HEK293 (cell line): ENCODE results near the gene VRK3.

Source experiments
- CTCF ChIA-PET: fragments of 350-600 bp; formaldehyde crosslinking; extraction: SDS; loops from one replicate; lab custom pipeline; 2021; ENCODE audit warnings: antibody characterized with exemption; lab: Yijun Ruan, JAX
- POLR2A ChIA-PET: fragments of 300-600 bp; formaldehyde crosslinking; extraction: SDS; loops from one replicate; lab custom pipeline; 2020; ENCODE audit warnings: antibody characterized with exemption, inconsistent platforms; lab: Yijun Ruan, JAX
- H3K27ac ChIP-seq: fragments of 200-500 bp; sonication (Bioruptor generic); 2 replicates; pipeline ENCODE4 v1.5.1; 2014; ENCODE audit warnings: low read depth, low read length, control low read depth, inconsistent platforms; ENCODE audit errors: extremely low read depth
- H3K36me3 ChIP-seq, 2 experiments: fragments of 200-500 bp in 1 of 2; sonication (Bioruptor generic) in 1 of 2; 1 replicate in 1 of 2; 2 replicates in 1 of 2; pipeline ENCODE4 v1.5.1; 2014 to 2017; ENCODE audit warnings: inconsistent platforms in 2 of 2, low read length in 2 of 2; ENCODE audit not compliant: control insufficient read depth in 2 of 2, insufficient read depth in 1 of 2
- H3K4me1 ChIP-seq: fragments of 200-500 bp; sonication (Bioruptor generic); 2 replicates; pipeline ENCODE4 v1.5.1; 2014; ENCODE audit warnings: mild to moderate bottlenecking, low read length, inconsistent platforms; ENCODE audit not compliant: control insufficient read depth, insufficient read depth
- H3K4me3 ChIP-seq: 2 replicates; pipeline ENCODE4 v1.5.1; 2011; ENCODE audit warnings: low read depth, mild to moderate bottlenecking, control low read depth, low read length, moderate library complexity
- H3K9me3 ChIP-seq: fragments of 200-500 bp; sonication (Bioruptor generic); 2 replicates; pipeline ENCODE4 v1.5.1; 2014; ENCODE audit warnings: low read depth, low read length, inconsistent platforms; ENCODE audit not compliant: control insufficient read depth, insufficient read depth
- BCL11A ChIP-seq: fragments of 450-650 bp; formaldehyde crosslinking; IDR thresholded peaks from 2 replicates; pipeline ENCODE4 v1.5.1; 2016; ENCODE audit warnings: low read depth, missing biosample characterization, missing genetic modification characterization
- PRDM1 ChIP-seq: fragments of 450-650 bp; formaldehyde crosslinking; IDR thresholded peaks from 2 replicates; pipeline ENCODE4; 2016; ENCODE audit warnings: missing biosample characterization, missing genetic modification characterization
- PRDM2 ChIP-seq: fragments of 450-650 bp; formaldehyde crosslinking; IDR thresholded peaks from 2 replicates; pipeline ENCODE4 v1.5.1; 2016; ENCODE audit warnings: missing biosample characterization, missing genetic modification characterization, borderline replicate concordance
- SETDB1 ChIP-seq: IDR thresholded peaks from one replicate; pipeline ENCODE4 v1.6.1; 2017; ENCODE audit warnings: mild to moderate bottlenecking, low read length, moderate library complexity, mixed read lengths; ENCODE audit not compliant: insufficient read length
- SP3 ChIP-seq: fragments of 450-650 bp; formaldehyde crosslinking; IDR thresholded peaks from 2 replicates; pipeline ENCODE4 v1.5.1; 2016; ENCODE audit warnings: missing biosample characterization, missing genetic modification characterization
- TSHZ1 ChIP-seq: fragments of 450-650 bp; formaldehyde crosslinking; IDR thresholded peaks from 2 replicates; pipeline ENCODE4 v1.5.1; 2016; ENCODE audit warnings: missing biosample characterization, missing genetic modification characterization, borderline replicate concordance
- ZBTB17 ChIP-seq: fragments of 450-650 bp; formaldehyde crosslinking; IDR thresholded peaks from 2 replicates; pipeline ENCODE4 v1.5.1; 2016; ENCODE audit warnings: missing biosample characterization, missing genetic modification characterization
- ZBTB7A ChIP-seq: fragments of 450-650 bp; formaldehyde crosslinking; IDR thresholded peaks from 2 replicates; pipeline ENCODE4 v1.5.1; 2016; ENCODE audit warnings: low read depth, missing biosample characterization, missing genetic modification characterization
- ZNF114 ChIP-seq: fragments of 450-650 bp; formaldehyde crosslinking; IDR thresholded peaks from 2 replicates; pipeline ENCODE4 v1.5.0; 2017; ENCODE audit warnings: missing biosample characterization, missing genetic modification characterization
- ZNF121 ChIP-seq: fragments of 450-650 bp; formaldehyde crosslinking; IDR thresholded peaks from 2 replicates; pipeline ENCODE4 v1.5.1; 2016; ENCODE audit warnings: missing biosample characterization, missing genetic modification characterization
- ZNF16 ChIP-seq: fragments of 450-650 bp; formaldehyde crosslinking; IDR thresholded peaks from 2 replicates; pipeline ENCODE4 v1.5.1; 2016; ENCODE audit warnings: low read depth, missing biosample characterization, missing genetic modification characterization
- ZNF169 ChIP-seq: fragments of 450-650 bp; formaldehyde crosslinking; IDR thresholded peaks from 2 replicates; pipeline ENCODE4 v1.5.1; 2016; ENCODE audit warnings: missing biosample characterization, missing genetic modification characterization
- ZNF239 ChIP-seq: fragments of 450-650 bp; formaldehyde crosslinking; IDR thresholded peaks from 2 replicates; pipeline ENCODE4 v1.5.1; 2016; ENCODE audit warnings: missing biosample characterization, missing genetic modification characterization
- ZNF24 ChIP-seq: fragments of 450-650 bp; formaldehyde crosslinking; IDR thresholded peaks from 2 replicates; pipeline ENCODE4 v1.5.1; 2016; ENCODE audit warnings: missing biosample characterization, missing genetic modification characterization
- ZNF391 ChIP-seq: fragments of 450-650 bp; formaldehyde crosslinking; IDR thresholded peaks from 2 replicates; pipeline ENCODE4 v1.5.1; 2016; ENCODE audit warnings: low read depth, missing biosample characterization, missing genetic modification characterization, borderline replicate concordance
- ZNF529 ChIP-seq: fragments of 450-650 bp; formaldehyde crosslinking; IDR thresholded peaks from 2 replicates; pipeline ENCODE4 v1.5.1; 2017; ENCODE audit warnings: missing genetic modification characterization, missing biosample characterization; ENCODE audit not compliant: insufficient replicate concordance
- ZNF561 ChIP-seq: fragments of 450-650 bp; IDR thresholded peaks from 2 replicates; pipeline ENCODE4 v1.5.1; 2018; ENCODE audit warnings: missing biosample characterization, missing genetic modification characterization, borderline replicate concordance
- ZNF629 ChIP-seq: fragments of 450-650 bp; formaldehyde crosslinking; IDR thresholded peaks from 2 replicates; pipeline ENCODE4 v1.5.1; 2017; ENCODE audit warnings: missing biosample characterization, missing genetic modification characterization
- ZNF654 ChIP-seq: fragments of 450-650 bp; formaldehyde crosslinking; IDR thresholded peaks from 2 replicates; pipeline ENCODE4 v1.5.1; 2016; ENCODE audit warnings: low read depth, missing biosample characterization, missing genetic modification characterization
- ZNF670 ChIP-seq: fragments of 450-650 bp; formaldehyde crosslinking; IDR thresholded peaks from 2 replicates; pipeline ENCODE4 v1.5.1; 2016; ENCODE audit warnings: missing biosample characterization, missing genetic modification characterization, low read depth
- ZNF776 ChIP-seq: fragments of 450-650 bp; formaldehyde crosslinking; IDR thresholded peaks from 2 replicates; pipeline ENCODE4 v1.5.0; 2017; ENCODE audit warnings: missing biosample characterization, missing genetic modification characterization, borderline replicate concordance

VRK3 gene

GRCh38 chr19:50046649-50047503 is 21.7 kb upstream of the VRK3 start (continued):
- no peak for TF ChIP-seq ZBTB7A
- TF ChIP-seq SP3 (tag by site-specific recombination) = no peak
- TF ChIP-seq ZNF561 (tag by site-specific recombination) = peak; percentile 55; the same call in 1 of the 2 replicates
- TF ChIP-seq PRDM1 (tag by site-specific recombination) = 0 out of 2 replicates have a peak, but pooled peaks have one; percentile 41
- peak; percentile 57 for TF ChIP-seq ZNF654 (tag by site-specific recombination)

- TF ChIP-seq TSHZ1 (no peak), SETDB1 (peak; percentile 90), BCL11A (no peak), ZNF529 (tag by site-specific recombination) (no peak)
- Histone ChIP-seq H3K4me3 (no peak overlapping the region), H3K4me1 (no peaks in the 10 kb centered on the region), H3K27ac (no peak overlapping the region), H3K9me3 (no peaks in the 10 kb centered on the region), H3K36me3 (peaks cover 12 to 85% of the 10 kb centered on the region in 2 experiments)
- ChIA-PET POLR2A (no interaction called here), CTCF (no interaction called here)
These were observed 19.8 kb upstream of the VRK3 start for GRCh38 chr19:50044922-50045321.

GRCh38 chr19:50043967-50044366 is 18.8 kb upstream of the VRK3 start:
- Histone ChIP-seq H3K4me3 (no peak overlapping the region), H3K4me1 (no peaks in the 10 kb centered on the region), H3K27ac (no peak overlapping the region), H3K9me3 (no peaks in the 10 kb centered on the region), H3K36me3 (peaks cover 20 to 94% of the 10 kb centered on the region in 2 experiments)
- POLR2A ChIA-PET = no interaction called here
- CTCF ChIA-PET = interaction anchor here (0.6 kb wide), 1 partner anchor 19 kb away, joined by 3 read pairs; no protein-coding TSS in a partner anchor
- TF ChIP-seq ZBTB17 (tag by site-specific recombination) (no peak), ZNF239 (tag by site-specific recombination) (no peak), ZNF776 (tag by site-specific recombination) (no peak), ZNF391 (no peak), ZNF121 (tag by site-specific recombination) (no peak), ZNF114 (tag by site-specific recombination) (no peak), ZNF24 (tag by site-specific recombination) (no peak), ZNF670 (no peak), PRDM2 (tag by site-specific recombination) (no peak), ZNF16 (tag by site-specific recombination) (no peak), ZNF169 (tag by site-specific recombination) (no peak), ZNF629 (no peak), ZNF654 (tag by site-specific recombination) (no peak)
